IPS-18c (cell line): ENCODE results near the gene ILDR2.

Source experiments
- H3K4me3 ChIP-seq: 2 replicates; pipeline ENCODE4 v1.7.0; 2013; ENCODE audit warnings: low read depth, mild to moderate bottlenecking, low read length, moderate library complexity; ENCODE audit not compliant: insufficient read depth
- H3K9me3 ChIP-seq: one replicate; pipeline ENCODE4 v1.6.1; 2013; ENCODE audit warnings: mild to moderate bottlenecking, low read length, moderate library complexity; ENCODE audit not compliant: control insufficient read depth, insufficient read depth

The ILDR2 gene

DNA sequence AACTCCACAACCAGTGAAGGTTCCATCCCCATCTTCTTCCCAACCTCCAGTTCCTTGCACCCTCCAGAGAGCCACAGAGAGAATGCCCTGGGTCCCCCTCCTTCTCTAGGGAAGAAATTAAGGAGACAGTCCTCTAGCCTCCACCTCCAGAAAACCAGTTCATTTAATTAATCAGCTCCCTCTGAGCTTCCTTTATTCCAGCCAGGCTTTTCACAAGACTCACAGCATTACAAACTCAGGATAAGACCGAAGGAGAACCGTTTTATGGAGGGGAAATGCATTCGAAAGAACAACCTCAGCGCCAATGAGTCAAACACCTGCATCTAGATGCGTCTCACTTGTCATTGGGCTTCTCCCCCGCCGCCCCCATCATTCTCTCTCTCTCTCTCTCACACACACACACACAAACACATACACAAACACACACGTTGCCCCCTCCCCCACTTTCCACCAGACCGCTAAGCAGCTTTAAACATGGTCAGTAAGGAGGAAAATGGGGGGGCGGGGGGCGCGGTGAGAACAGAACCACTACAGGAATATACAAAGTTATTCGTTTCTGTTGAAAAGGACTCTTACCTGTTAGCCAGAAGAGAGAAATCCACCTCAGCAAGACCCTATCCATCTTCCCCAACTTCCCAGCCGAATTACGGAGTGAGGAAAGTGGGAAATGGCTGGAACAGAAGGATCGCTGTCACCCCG lies 544 bp downstream of the ILDR2 start:
- H3K9me3 ChIP-seq: no peaks in the 10 kb centered on the region
- H3K4me3 ChIP-seq: peak overlapping the region; percentile 43; the same call in 1 of the 2 replicates

GRCh38 chr1:166972826-166973225 lies 2.5 kb downstream of the ILDR2 start:
- no peak overlapping the region for H3K4me3 ChIP-seq
- H3K9me3 ChIP-seq: no peaks in the 10 kb centered on the region

DNA sequence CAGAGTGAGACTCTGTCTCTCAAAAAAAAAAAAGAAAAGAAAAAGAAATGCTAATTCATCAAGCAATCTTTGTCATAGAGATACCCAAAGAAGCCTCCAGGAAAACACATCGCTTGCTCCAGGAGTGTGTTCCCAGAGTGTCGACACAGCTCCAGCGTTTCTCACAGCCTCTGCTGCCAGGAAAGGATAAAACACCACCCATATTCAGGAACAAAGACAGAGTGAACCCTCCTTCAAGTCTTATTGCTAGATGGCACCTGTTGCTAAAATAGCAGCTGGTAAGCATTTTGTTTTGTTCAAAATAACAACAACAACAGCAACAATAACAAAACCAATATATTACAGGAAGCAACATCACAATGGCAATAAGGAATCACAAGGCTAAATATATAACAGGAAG lies 3.1 kb downstream of the ILDR2 start:
- Histone ChIP-seq H3K4me3 (no peak overlapping the region), H3K9me3 (no peaks in the 10 kb centered on the region)

DNA sequence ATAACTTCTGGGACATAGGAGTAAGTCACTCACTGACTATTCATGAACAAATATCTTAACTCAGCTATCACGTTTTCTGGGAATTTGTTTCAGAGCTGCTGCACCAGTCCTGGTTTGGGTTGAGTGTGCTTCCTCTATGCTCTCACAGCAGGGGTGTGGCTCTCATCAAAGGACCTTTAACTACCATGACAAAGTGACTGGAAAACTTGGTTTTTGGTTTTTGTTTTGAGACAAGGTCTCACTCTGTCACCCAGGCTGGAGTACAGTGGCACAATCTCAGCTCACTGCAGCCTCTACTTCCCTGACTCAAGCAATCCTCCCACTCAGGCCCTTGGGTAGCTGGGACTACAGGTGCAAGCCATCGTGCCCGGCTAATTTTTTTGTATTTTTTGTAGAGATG lies 4.1 kb downstream of the ILDR2 start:
- Histone ChIP-seq H3K9me3 (no peaks in the 10 kb centered on the region), H3K4me3 (no peak overlapping the region)

DNA sequence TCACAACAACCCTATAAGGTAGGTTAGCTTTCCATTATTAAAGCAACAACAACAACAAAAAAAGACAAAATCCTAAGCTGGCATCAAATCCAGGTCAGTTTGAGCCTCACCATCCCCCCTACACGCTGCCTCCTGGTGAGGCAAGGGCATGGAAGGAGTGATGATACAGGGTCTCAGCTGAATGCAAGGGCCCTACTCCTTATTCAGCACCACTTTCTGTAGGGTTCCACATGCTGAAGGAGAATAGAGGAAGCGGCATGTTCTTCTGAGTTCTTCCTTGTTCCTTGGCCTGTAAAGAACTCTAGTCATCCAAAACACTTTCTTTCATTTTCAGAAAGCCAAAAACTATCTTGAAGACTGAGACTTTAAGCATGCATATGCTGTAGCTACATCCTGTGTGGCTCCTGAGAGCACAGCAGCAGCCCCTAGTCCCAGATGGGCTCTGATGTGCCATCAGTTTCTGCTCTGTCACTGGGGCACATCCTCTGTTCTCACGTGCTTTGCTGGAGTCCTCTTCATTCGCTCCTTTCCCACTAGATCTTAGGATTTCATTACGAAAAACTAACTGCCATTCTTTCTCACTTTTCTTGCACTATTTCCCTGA lies 6.2 kb downstream of the ILDR2 start:
- Histone ChIP-seq H3K4me3 (no peak overlapping the region), H3K9me3 (no peaks in the 10 kb centered on the region)

GRCh38 chr1:166960858-166961474 lies 14.4 kb downstream of the ILDR2 start:
- Histone ChIP-seq H3K4me3 (no peak overlapping the region), H3K9me3 (no peaks in the 10 kb centered on the region)

DNA sequence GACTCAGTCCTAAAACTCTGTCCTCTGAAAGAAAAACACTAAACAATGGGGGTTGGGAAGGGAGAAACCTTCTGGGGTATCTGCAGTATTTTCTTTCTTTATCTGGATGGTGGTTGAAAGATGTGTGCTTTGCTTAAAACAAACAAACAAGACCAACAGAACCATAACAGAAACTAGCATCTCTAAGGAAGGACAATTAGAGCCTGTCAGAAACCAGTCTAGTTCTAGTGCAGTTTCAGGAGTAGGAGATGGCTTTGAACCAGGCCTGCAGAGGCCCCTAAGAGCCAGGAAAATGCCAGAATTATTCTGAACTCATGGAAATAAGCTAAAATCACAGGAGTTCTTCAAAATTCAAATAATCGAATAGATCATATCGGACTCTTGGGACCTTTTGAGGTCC lies 18.5 kb downstream of the ILDR2 start:
- no peak overlapping the region for H3K4me3 ChIP-seq
- H3K9me3 ChIP-seq: no peaks in the 10 kb centered on the region

GRCh38 chr1:166956057-166956850 lies 19.1 kb downstream of the ILDR2 start:
- no peaks in the 10 kb centered on the region for H3K9me3 ChIP-seq
- no peak overlapping the region for H3K4me3 ChIP-seq

- peaks cover 3% of the 10 kb centered on the region for H3K9me3 ChIP-seq
- H3K4me3 ChIP-seq: no peak overlapping the region
Observed at GRCh38 chr1:166953491-166953890, 21.8 kb downstream of the ILDR2 start.

- H3K4me3 ChIP-seq: no peak overlapping the region
- peaks cover 3% of the 10 kb centered on the region for H3K9me3 ChIP-seq
Observed at GRCh38 chr1:166952002-166952746, 23.2 kb downstream of the ILDR2 start.

DNA sequence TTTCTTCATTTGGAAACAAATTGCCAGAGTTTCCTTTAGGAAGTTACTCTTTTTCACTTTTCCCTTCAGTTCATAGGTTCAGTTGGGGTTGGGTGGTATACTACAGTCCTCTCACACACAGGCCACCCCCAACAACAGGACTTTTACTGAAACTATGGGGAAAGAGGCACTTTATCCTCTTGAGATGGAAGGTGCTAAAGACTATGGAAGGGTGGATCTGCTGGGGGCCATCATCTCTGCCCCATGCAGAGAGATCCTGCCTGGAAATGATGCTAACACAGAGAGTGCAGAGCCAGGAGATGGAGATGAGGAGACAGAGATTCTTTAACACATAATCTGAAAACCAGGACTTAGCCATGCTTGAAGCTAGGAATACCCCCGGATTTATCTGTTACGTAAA lies 24.3 kb downstream of the ILDR2 start:
- Histone ChIP-seq H3K4me3 (no peak overlapping the region), H3K9me3 (peaks cover 3% of the 10 kb centered on the region)

DNA sequence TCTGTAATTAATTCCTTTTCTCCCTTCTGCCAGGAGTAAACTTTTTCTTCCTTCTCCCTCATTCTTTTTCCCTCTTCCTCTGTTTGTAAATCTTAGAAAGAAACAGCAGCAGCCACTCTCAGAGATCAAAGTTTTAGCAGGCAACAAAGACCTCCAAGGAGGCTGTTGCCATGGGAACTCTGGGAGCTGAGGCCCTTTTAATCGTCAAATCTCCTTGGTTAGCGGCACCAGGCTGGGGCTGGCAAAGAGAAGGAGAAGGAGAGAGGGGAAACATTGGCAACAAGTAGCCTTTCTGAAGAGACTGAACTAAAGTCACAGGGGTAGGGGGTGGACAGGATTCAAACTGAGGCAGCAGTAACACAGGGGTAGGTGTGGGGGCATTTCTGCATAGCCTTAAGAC lies 25.2 kb downstream of the ILDR2 start:
- peaks cover 3% of the 10 kb centered on the region for H3K9me3 ChIP-seq
- H3K4me3 ChIP-seq: no peak overlapping the region

DNA sequence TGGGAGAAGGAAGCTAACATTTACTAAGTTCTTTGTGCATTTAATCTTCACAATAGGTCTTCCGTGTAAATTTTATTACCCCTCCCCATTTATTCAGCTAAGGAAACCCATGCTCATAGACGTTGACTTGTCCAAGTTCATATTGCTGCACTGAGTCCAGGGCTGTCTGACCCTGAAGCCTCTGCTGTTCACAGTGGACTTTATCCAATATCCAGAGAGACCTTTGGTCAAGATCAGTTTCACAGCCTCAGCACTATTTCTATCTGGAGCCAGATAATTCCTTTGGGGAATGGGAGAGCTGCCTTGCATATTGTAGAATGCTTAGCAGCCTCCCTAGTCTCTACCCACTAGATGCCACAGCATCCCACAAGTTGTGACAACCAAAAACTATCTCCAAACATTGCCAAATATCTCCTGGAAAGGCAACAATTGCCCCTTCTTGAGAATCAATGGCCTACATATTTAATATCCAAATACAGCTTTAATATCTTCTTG lies 26.4 kb downstream of the ILDR2 start:
- no peak overlapping the region for H3K4me3 ChIP-seq
- peaks cover 3% of the 10 kb centered on the region for H3K9me3 ChIP-seq

DNA sequence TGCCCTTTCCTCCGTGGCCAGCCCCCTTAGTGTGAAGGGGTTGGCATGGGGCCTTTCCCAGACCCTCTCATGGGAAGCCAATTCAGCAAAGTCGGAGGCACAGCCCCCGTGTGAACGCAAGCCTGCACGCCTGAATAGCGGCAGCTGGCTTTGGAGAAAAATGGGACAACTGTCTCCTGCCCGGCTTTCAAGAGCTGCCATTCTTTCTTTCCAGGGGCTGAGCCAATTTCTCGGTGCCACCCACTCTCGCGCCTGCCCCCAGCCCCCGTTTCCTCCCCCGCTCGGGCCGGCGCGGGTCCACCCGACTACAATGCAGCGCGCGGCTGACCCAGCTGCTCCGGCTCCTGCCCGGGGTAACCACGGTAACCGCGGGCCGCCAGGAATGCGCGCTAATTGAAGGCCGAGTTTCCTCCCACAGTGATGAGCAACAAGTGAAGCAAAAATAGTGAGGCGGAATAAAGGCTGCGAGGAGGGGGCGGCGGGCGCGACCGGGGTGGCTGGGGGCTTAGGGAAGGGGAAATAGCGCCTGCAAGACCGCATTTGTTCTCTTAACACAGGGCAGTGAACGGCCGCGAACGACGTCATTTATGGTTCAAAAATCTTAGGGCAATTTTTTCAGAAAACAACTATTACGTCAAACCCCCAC lies 27.8 kb downstream of the ILDR2 start:
- Histone ChIP-seq H3K9me3 (peaks cover 3% of the 10 kb centered on the region), H3K4me3 (peak overlapping the region; percentile 55; the same call in 1 of the 2 replicates)

DNA sequence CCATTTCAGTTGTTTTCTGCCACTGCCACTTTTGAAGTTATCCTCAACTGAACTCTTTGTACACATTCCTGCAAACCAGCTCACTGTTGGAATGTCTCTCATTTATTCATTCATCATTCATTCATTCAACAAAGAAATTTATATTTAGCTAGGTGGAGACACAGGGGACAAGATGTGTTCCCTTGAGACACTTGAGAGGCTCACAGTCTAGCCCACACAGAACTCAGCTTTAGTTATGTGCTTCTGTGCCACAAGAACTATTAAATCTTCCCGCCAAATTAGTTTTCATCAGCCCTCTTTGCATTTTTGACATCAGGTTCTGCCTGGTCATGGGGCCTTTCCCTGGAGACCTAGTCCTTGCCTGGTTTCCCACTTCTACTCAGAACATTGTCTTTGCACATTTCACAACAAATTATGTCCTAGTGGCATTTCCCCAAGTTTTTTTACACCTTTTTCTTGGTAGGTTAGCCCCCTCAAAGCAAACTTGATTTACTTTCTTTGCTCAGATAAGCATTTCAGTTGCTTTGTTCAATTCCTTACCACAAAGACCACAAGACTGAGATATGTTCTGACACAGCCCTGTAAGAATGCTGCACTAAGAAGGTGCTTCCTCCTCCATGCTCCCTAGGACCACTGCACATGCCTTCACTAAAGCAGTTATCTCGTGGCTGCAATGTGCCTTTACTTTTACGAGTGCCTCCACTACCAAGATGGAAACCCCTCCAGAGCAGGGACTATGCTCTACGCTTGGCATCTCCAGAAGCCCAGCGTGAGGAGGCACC lies 31.0 kb downstream of the ILDR2 start:
- no peak overlapping the region for H3K4me3 ChIP-seq
- H3K9me3 ChIP-seq: no peaks in the 10 kb centered on the region
